Panc1 (cell line): Measurements from ENCODE around the gene GFY.

Source experiments
- POLR2AphosphoS5 ChIP-seq: IDR thresholded peaks from 2 replicates; pipeline ENCODE4 v1.6.1; 2012; ENCODE audit warnings: mild to moderate bottlenecking, low read depth, low read length, moderate library complexity
- TF ChIP-seq, protein P1 (sequence below): fragments of 450-650 bp; IDR thresholded peaks from 2 replicates; pipeline ENCODE4 v1.5.1; 2017; ENCODE audit warnings: mild to moderate bottlenecking

DNA sequence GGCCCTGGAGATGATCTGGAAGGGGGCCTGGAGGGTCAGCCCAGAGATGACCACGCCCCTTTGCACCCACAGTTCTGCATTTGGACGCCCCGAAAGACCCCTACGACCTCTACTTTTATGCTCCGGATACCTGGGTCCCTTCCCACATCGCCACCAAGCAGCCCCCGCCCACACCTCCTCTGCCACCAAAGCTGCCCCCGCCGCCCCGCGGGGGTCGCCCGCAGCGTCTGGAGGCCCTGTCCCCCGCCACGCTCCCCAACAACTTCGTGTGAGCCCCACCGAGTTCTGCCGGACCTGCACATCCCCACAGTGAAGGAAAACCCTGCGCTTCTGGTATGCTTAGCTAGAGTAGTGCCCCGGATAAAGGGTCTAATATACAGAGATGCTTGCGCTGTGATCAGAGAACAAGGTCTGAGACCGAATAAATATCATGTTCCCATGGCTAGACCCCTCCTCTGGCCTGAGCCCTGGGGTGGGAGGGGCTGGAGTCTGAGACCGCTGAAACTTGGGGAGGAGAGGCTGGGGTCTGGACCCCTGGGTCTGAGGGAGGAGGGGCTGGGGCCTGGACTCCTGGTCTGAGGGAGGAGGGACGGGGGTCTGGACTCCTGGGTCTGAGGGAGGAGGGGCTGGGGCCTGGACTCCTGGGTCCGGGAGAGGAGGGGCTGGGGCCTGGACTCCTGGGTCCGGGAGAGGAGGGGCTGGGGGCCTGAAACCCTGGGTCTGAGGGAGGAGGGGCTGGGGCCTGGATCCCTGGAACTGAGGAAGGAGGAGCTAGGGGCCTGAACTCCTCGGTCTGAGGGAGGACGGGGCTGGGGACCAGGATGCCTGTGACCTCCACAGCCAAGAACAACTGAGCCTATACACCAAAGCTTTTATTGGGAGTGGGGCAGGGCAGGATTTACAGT is 3.6 kb downstream of the GFY start:
- TF ChIP-seq, protein P1, sequence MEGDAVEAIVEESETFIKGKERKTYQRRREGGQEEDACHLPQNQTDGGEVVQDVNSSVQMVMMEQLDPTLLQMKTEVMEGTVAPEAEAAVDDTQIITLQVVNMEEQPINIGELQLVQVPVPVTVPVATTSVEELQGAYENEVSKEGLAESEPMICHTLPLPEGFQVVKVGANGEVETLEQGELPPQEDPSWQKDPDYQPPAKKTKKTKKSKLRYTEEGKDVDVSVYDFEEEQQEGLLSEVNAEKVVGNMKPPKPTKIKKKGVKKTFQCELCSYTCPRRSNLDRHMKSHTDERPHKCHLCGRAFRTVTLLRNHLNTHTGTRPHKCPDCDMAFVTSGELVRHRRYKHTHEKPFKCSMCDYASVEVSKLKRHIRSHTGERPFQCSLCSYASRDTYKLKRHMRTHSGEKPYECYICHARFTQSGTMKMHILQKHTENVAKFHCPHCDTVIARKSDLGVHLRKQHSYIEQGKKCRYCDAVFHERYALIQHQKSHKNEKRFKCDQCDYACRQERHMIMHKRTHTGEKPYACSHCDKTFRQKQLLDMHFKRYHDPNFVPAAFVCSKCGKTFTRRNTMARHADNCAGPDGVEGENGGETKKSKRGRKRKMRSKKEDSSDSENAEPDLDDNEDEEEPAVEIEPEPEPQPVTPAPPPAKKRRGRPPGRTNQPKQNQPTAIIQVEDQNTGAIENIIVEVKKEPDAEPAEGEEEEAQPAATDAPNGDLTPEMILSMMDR: no peak
- no peak for TF ChIP-seq POLR2AphosphoS5
